ENCODE results near the gene GLB1L2.

- no peak for TF ChIP-seq BHLHE40 (IDR thresholded peaks at IDR 0.05; ENCODE audit: low read depth, low read length)
- no peak for TF ChIP-seq CTCF (conservative IDR thresholded peaks at IDR 0.05; ENCODE audit: low read depth, low read length)
- no peak for TF ChIP-seq ELK1 (IDR thresholded peaks at IDR 0.05; ENCODE audit: borderline replicate concordance, low read depth, low read length)
- TF ChIP-seq POLR2A (IDR thresholded peaks at IDR 0.05; ENCODE audit: low read depth, low read length) = no peak
- TF ChIP-seq RFX5 (IDR thresholded peaks at IDR 0.05; ENCODE audit: low read depth, low read length) = no peak
- TF ChIP-seq USF2 (IDR thresholded peaks at IDR 0.05; ENCODE audit: low read depth, low read length) = no peak
- no peak for TF ChIP-seq MXI1 (IDR thresholded peaks at IDR 0.05; ENCODE audit: borderline replicate concordance, low read depth, low read length)
- no peak for TF ChIP-seq MAZ (IDR thresholded peaks at IDR 0.05; ENCODE audit: borderline replicate concordance, low read depth, low read length)
- TF ChIP-seq RAD21 (IDR thresholded peaks at IDR 0.05; ENCODE audit: low read length) = no peak
- TF ChIP-seq RCOR1 (IDR thresholded peaks at IDR 0.05; ENCODE audit: insufficient replicate concordance, low read length) = no peak
- no peak for TF ChIP-seq SMC3 (IDR thresholded peaks at IDR 0.05; ENCODE audit: low read depth, low read length)
- TF ChIP-seq NFE2L2 (IDR thresholded peaks at IDR 0.05; ENCODE audit: low read depth, low read length) = no peak
These were observed 14.7 kb upstream of the GLB1L2 start for GRCh38 chr11:134317103-134317502.
